OCI-LY3 (cell line): Measurements from ENCODE around the gene ZP1.

ENCODE experiments used
- EZH2phosphoT487 ChIP-seq: fragments of 200-600 bp; shearing (Covaris generic); IDR thresholded peaks from 2 replicates; pipeline ENCODE4 v1.6.1; 2018; ENCODE audit warnings: antibody characterized with exemption, mixed run types, low read depth
- TF ChIP-seq, protein P1 (sequence below): fragments of 200-600, 300-600 bp; sonication (generic); IDR thresholded peaks from 2 replicates; pipeline ENCODE4 v1.5.1; 2014; ENCODE audit warnings: antibody characterized with exemption, low read length, low read depth

DNA sequence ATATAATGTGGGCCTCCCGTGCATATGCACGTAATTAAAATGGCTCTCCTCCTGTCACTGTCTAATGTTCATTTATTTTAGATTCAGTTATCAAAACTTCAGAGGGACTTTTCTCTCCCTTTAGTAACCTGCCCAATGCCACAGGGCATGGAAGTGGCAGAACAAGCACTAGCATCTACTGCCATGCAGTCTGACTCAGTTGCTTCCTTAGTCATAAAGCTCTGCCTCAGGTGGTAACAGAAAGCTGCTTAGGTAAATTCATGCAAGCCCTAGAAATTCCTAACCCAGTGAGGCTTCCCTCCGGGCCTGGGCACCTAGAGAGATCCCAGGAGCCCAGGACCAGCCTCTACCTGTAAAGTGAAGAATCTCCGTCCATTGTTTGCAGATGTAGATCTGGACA lies 30.2 kb downstream of the ZP1 start:
- TF ChIP-seq, protein P1, sequence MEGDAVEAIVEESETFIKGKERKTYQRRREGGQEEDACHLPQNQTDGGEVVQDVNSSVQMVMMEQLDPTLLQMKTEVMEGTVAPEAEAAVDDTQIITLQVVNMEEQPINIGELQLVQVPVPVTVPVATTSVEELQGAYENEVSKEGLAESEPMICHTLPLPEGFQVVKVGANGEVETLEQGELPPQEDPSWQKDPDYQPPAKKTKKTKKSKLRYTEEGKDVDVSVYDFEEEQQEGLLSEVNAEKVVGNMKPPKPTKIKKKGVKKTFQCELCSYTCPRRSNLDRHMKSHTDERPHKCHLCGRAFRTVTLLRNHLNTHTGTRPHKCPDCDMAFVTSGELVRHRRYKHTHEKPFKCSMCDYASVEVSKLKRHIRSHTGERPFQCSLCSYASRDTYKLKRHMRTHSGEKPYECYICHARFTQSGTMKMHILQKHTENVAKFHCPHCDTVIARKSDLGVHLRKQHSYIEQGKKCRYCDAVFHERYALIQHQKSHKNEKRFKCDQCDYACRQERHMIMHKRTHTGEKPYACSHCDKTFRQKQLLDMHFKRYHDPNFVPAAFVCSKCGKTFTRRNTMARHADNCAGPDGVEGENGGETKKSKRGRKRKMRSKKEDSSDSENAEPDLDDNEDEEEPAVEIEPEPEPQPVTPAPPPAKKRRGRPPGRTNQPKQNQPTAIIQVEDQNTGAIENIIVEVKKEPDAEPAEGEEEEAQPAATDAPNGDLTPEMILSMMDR = no peak
- TF ChIP-seq EZH2phosphoT487 = no peak
